ENCODE measurements around the gene NOS3. TPM values are rescaled to one million over a fixed set of nuclear protein-coding genes. Genes with fewer than 3 reads are reported as not detected.

Gene NOS3
- total and polyA plus RNA-seq, 9 of the 15 experiments (the other 6 are each of a cell fraction or from before 2014, with no cell fraction given), result 1.1 to 121 (median 23.6) TPM

GRCh38 chr7:150949564-150949963 is 41.3 kb upstream of the NOS3 start (continued):
- TF ChIP-seq CHD7 (IDR thresholded peaks at IDR 0.05; ENCODE audit: low read depth, low read length) (no peak), HNRNPUL1 (IDR thresholded peaks at IDR 0.05; ENCODE audit: low read length) (no peak), HDAC1 (IDR thresholded peaks at IDR 0.05) (peak in 1 of 2 experiments; percentile 47; a peak in 2 of 4 replicates), L3MBTL2 (IDR thresholded peaks at IDR 0.05) (peak; percentile 44), IRF1 (CRISPR knock-in tag; IDR thresholded peaks at IDR 0.05; ENCODE audit: borderline replicate concordance) (no peak), DPF2 (IDR thresholded peaks at IDR 0.05) (peak; percentile 28; the same call in 1 of the 2 replicates), USF2 (CRISPR knock-in tag; IDR thresholded peaks at IDR 0.05) (no peak), MYC (IDR thresholded peaks at IDR 0.05; ENCODE audit: low read depth, low read length) (no peak; the same call in 1 of the 2 replicates), MYC (CRISPR knock-in tag; IDR thresholded peaks at IDR 0.05; ENCODE audit: borderline replicate concordance, low read depth) (no peak), EP400 (IDR thresholded peaks at IDR 0.05) (peak; percentile 34; the same call in 1 of the 2 replicates), E2F6 (IDR thresholded peaks at IDR 0.05; ENCODE audit: borderline replicate concordance in 1 of 2, extremely low read depth in 1 of 2, insufficient read depth in 1 of 2, insufficient read length in 1 of 2, low read depth in 1 of 2, low read length in 1 of 2, poor library complexity in 1 of 2, severe bottlenecking in 1 of 2) (peak in 1 of 2 experiments; percentile 59), TBP (optimal IDR thresholded peaks at IDR 0.05; ENCODE audit: low read depth, low read length) (no peak)

Measured in K562 (cell line).